BLaER1 (cell line): Measurements from ENCODE around the gene ZC3H15.
A peak's percentile ranks its signal among the peaks of the same experiment; 100 is the strongest.
"Not testable (repeated sequence)": the region's sequence is repeated elsewhere in the genome, so short reads cannot be mapped to it uniquely, and the experiment has no call there.

ENCODE experiments used
- H3K27ac ChIP-seq: shearing (Covaris generic); formaldehyde crosslinking; 2 replicates; pipeline ENCODE4 v1.8.1; 2022
- H3K27me3 ChIP-seq: shearing (Covaris generic); formaldehyde crosslinking; 2 replicates; pipeline ENCODE4 v1.8.1; 2022
- H3K36me3 ChIP-seq: shearing (Covaris generic); formaldehyde crosslinking; 2 replicates; pipeline ENCODE4 v1.8.1; 2022
- H3K4me1 ChIP-seq: shearing (Covaris generic); formaldehyde crosslinking; 2 replicates; pipeline ENCODE4 v1.8.1; 2022
- H3K4me2 ChIP-seq: shearing (Covaris generic); formaldehyde crosslinking; 2 replicates; pipeline ENCODE4 v1.8.1; 2022
- H3K4me3 ChIP-seq: shearing (Covaris generic); formaldehyde crosslinking; 2 replicates; pipeline ENCODE4 v1.8.1; 2022
- H3K9ac ChIP-seq: shearing (Covaris generic); formaldehyde crosslinking; 2 replicates; pipeline ENCODE4 v1.8.1; 2022
- H3K9me3 ChIP-seq: shearing (Covaris generic); formaldehyde crosslinking; 2 replicates; pipeline ENCODE4 v1.8.1; 2022
- H4K20me1 ChIP-seq: shearing (Covaris generic); formaldehyde crosslinking; 2 replicates; pipeline ENCODE4 v1.8.1; 2022
- Cebpa-rat ChIP-seq: shearing (Covaris generic); IDR thresholded peaks from 2 replicates; pipeline ENCODE4 v1.8.1; 2022

Gene ZC3H15

GRCh38 chr2:186518291-186518690, 32.2 kb downstream of the ZC3H15 start:
- Histone ChIP-seq H3K4me2 (peak overlapping the region; percentile 45), H3K27ac (no peak overlapping the region), H3K9me3 (no peaks in the 10 kb centered on the region), H3K36me3 (peaks cover 39% of the 10 kb centered on the region), H3K4me1 (peaks cover 21% of the 10 kb centered on the region), H3K27me3 (no peaks in the 10 kb centered on the region), H4K20me1 (no peaks in the 10 kb centered on the region; the same call in 1 of the 2 replicates), H3K9ac (no peak overlapping the region), H3K4me3 (no peak overlapping the region)
- no peak for TF ChIP-seq Cebpa-rat

DNA sequence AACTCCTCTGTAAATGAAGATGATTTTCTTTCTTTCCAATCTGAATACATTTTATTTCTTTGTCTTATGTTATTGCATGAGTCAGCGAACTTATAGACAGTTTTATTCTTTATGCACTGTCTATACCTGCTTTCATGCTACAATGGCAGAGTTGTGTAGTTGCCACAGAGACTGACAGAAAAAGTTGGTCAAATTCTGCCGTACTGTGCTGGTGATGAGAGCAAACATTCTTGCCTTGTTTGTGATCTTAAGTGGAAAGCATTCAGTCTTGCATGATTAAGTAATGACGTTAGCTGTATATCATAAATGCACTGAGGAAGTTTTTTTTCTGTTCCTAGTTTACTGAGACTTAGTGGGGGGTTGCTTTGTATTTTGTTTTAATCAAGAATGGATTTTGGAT, 32.9 kb downstream of the ZC3H15 start:
- Histone ChIP-seq H3K4me3 (no peak overlapping the region), H3K27me3 (no peaks in the 10 kb centered on the region), H3K27ac (no peak overlapping the region), H3K9ac (no peak overlapping the region), H3K4me1 (peaks cover 21% of the 10 kb centered on the region), H3K4me2 (peak overlapping the region; percentile 45; the same call in 1 of the 2 replicates), H3K36me3 (peaks cover 34% of the 10 kb centered on the region), H3K9me3 (no peaks in the 10 kb centered on the region), H4K20me1 (no peaks in the 10 kb centered on the region; the same call in 1 of the 2 replicates)
- no peak for TF ChIP-seq Cebpa-rat

DNA sequence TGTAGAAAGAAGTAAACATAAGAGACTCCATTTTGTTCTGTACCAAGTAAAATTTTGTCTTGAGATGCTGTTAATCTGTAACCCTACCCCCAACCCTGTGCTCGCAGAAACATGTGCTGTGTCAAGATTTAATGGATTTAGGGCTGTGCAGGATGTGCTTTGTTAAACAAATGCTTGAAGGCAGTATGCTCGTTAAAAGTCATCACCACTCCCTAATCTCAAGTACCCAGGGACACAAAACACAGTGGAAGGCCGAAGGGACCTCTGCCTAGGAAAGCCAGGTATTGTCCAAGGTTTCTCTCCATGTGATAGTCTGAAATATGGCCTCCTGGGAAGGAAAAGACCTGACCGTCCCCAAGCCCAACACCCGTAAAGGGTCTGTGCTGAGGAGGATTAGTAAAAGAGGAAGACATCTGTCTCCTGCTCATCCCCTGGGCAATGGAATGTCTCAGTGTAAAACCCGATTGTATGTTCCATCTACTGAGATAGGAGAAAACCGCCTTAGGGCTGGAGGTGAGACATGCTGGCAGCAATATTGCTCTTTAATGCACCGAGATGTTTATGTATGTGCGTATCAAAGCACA, 35.6 kb downstream of the ZC3H15 start:
- H3K9me3 ChIP-seq, H3K4me2 ChIP-seq, H3K27ac ChIP-seq, H3K4me3 ChIP-seq, H3K27me3 ChIP-seq, H4K20me1 ChIP-seq, H3K9ac ChIP-seq: not testable (repeated sequence)
- Histone ChIP-seq H3K36me3 (peaks cover 25% of the 10 kb centered on the region), H3K4me1 (peaks cover 21% of the 10 kb centered on the region)

- Histone ChIP-seq H3K36me3 (peaks cover 19% of the 10 kb centered on the region), H3K27me3 (no peaks in the 10 kb centered on the region), H3K4me1 (peaks cover 19% of the 10 kb centered on the region), H3K9me3 (peaks cover 6% of the 10 kb centered on the region), H3K4me3 (no peak overlapping the region), H3K4me2 (no peak overlapping the region), H3K27ac (no peak overlapping the region), H3K9ac (no peak overlapping the region), H4K20me1 (no peaks in the 10 kb centered on the region; the same call in 1 of the 2 replicates)
- no peak for TF ChIP-seq Cebpa-rat
These were observed 36.4 kb downstream of the ZC3H15 start for GRCh38 chr2:186522450-186522849.

DNA sequence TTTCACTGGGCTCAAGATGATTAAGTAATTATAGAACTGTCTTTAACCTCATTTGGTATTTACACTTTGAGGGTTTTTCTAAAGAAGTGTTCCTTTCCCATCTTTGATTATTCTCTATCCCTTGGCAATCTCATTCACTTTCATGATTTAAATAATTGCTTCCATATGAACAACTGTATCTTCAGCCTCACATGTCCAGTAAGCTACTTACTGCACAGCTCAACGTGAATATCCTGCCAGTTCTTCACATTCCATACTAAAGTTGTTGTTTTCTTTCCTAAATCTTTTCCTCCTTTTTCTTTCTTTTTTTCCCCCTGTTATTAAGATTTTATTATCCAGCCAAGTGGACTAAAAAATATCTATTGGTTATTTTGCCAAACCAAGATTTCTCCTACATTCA, 37.7 kb downstream of the ZC3H15 start:
- Histone ChIP-seq H3K27ac (no peak overlapping the region), H3K4me2 (no peak overlapping the region), H3K36me3 (peaks cover 16% of the 10 kb centered on the region), H4K20me1 (no peaks in the 10 kb centered on the region; the same call in 1 of the 2 replicates), H3K9ac (no peak overlapping the region), H3K4me1 (peaks cover 6% of the 10 kb centered on the region), H3K27me3 (no peaks in the 10 kb centered on the region), H3K9me3 (peaks cover 6% of the 10 kb centered on the region), H3K4me3 (no peak overlapping the region)
- no peak for TF ChIP-seq Cebpa-rat

DNA sequence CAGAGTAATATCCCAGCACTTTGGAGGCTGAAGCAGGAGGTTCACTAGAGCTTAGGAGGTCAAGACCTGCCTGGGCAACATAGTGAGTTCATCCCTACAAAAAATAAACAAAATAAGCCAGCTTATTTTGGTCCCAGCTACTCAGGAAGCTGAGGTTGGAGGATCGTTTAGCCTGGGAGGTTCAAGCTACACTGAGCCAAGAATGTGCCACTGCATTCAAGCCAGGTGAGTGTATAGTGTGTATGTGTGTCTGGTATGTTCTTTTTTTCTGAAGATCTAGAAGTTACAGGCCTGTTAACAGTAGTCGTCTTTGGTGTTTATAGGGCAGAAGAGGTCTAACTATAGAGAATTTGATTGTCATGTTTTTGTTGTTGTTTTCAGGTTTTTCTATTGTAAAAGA, 40.2 kb downstream of the ZC3H15 start:
- no peaks in the 10 kb centered on the region for H3K4me1 ChIP-seq
- no peak overlapping the region for H3K4me2 ChIP-seq
- no peaks in the 10 kb centered on the region for H3K27me3 ChIP-seq
- H3K4me3 ChIP-seq: no peak overlapping the region
- no peaks in the 10 kb centered on the region for H4K20me1 ChIP-seq
- H3K27ac ChIP-seq: no peak overlapping the region
- no peak for TF ChIP-seq Cebpa-rat
- no peak overlapping the region for H3K9ac ChIP-seq
- H3K36me3 ChIP-seq: peaks cover 6% of the 10 kb centered on the region
- H3K9me3 ChIP-seq: peaks cover 6% of the 10 kb centered on the region

DNA sequence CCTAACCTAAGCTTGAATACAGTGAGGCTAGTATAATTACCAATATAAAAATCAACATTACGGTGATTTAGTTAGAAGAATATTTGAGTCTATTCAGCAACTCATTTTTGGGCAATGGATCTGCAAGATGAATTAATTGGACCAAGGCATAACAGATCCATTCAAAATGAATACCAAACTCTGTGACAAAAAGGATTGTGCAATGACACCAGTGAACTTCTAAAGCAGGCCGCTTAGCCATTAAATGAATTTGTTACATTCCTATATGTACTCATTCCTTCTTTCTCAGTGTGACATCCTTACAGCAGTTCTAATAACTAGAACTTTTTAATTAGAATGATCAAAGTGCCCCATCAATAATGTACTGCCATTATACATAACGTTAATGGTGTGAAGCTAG, 44.3 kb downstream of the ZC3H15 start:
- Histone ChIP-seq H4K20me1 (no peaks in the 10 kb centered on the region), H3K4me1 (no peaks in the 10 kb centered on the region), H3K27ac (no peak overlapping the region), H3K36me3 (no peaks in the 10 kb centered on the region), H3K27me3 (no peaks in the 10 kb centered on the region), H3K4me2 (no peak overlapping the region), H3K9me3 (peaks cover 6% of the 10 kb centered on the region), H3K4me3 (no peak overlapping the region), H3K9ac (no peak overlapping the region)
- TF ChIP-seq Cebpa-rat: no peak

GRCh38 chr2:186531257-186531775, 45.3 kb downstream of the ZC3H15 start:
- TF ChIP-seq Cebpa-rat: no peak
- Histone ChIP-seq H3K36me3 (no peaks in the 10 kb centered on the region), H4K20me1 (no peaks in the 10 kb centered on the region), H3K27me3 (no peaks in the 10 kb centered on the region), H3K9me3 (peaks cover 6% of the 10 kb centered on the region), H3K4me1 (no peaks in the 10 kb centered on the region), H3K4me2 (no peak overlapping the region), H3K27ac (no peak overlapping the region), H3K4me3 (no peak overlapping the region), H3K9ac (no peak overlapping the region)

DNA sequence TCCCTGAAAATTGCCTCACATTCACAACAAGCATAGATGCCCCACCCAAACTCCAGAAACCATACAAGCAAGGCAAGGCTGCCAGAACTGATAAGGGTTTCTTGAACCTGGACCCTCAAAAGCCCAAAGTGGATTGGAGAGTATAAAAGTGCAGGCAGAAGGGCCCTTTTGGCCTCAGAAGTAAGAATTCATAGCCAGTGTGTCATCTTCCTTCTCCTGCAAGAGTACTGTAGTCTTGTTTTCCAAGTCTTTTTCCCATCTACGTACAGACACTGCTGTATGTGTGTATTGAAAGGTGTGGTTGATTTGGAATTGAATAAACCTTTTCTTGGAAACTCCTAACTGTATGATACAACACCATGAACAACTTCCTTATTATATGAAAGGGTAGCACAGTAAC, 46.8 kb downstream of the ZC3H15 start:
- no peak overlapping the region for H3K4me2 ChIP-seq
- no peak overlapping the region for H3K9ac ChIP-seq
- no peaks in the 10 kb centered on the region for H4K20me1 ChIP-seq
- H3K36me3 ChIP-seq: no peaks in the 10 kb centered on the region
- H3K9me3 ChIP-seq: no peaks in the 10 kb centered on the region
- H3K27me3 ChIP-seq: no peaks in the 10 kb centered on the region
- no peak overlapping the region for H3K27ac ChIP-seq
- no peaks in the 10 kb centered on the region for H3K4me1 ChIP-seq
- H3K4me3 ChIP-seq: no peak overlapping the region
- TF ChIP-seq Cebpa-rat: no peak

DNA sequence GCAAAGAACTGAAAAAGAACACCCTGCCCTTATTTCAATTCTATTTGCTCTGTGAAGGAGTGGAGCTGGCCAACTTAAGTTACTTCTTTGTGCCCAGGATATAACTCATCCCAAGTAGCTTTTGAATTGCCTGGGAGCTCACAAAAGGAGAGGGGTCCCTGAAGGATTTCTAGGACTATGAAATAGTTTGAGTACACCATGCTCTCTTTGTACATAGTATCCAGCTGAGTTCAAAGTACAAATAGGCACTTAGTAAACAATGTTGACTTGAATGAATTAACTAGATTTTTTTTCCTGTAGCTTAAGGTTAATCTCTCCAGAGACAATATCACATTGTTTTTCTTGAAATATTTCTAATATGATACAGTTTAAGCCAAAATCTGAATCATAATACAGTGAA, 47.7 kb downstream of the ZC3H15 start:
- H3K9me3 ChIP-seq: no peaks in the 10 kb centered on the region
- no peaks in the 10 kb centered on the region for H3K4me1 ChIP-seq
- H3K27ac ChIP-seq: no peak overlapping the region
- H3K36me3 ChIP-seq: no peaks in the 10 kb centered on the region
- no peak overlapping the region for H3K4me3 ChIP-seq
- no peak for TF ChIP-seq Cebpa-rat
- no peak overlapping the region for H3K9ac ChIP-seq
- no peak overlapping the region for H3K4me2 ChIP-seq
- H3K27me3 ChIP-seq: no peaks in the 10 kb centered on the region
- H4K20me1 ChIP-seq: no peaks in the 10 kb centered on the region

DNA sequence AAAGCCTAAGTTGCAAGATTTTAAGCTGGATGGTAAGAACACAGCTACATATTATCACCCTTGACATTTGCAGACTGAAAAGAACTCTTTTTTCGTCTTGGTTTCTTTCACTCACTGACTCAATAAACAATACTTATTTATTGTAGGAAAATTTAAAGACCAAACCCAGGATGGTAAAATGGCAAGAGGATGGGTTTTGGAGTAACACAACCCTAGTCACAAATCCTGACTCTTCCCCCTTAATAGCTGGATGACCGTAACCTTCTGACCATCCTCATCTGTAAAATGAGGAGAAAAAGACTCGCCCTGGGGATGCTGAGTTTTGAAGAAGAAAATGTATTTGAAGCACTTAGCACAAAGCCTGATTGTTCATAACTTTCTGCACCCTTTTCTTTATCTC, 48.3 kb downstream of the ZC3H15 start:
- no peaks in the 10 kb centered on the region for H3K9me3 ChIP-seq
- no peaks in the 10 kb centered on the region for H3K27me3 ChIP-seq
- no peaks in the 10 kb centered on the region for H3K36me3 ChIP-seq
- H3K4me3 ChIP-seq: no peak overlapping the region
- no peaks in the 10 kb centered on the region for H4K20me1 ChIP-seq
- no peak overlapping the region for H3K27ac ChIP-seq
- H3K4me1 ChIP-seq: no peaks in the 10 kb centered on the region
- no peak overlapping the region for H3K9ac ChIP-seq
- no peak for TF ChIP-seq Cebpa-rat
- no peak overlapping the region for H3K4me2 ChIP-seq
